DOHH2 (cell line): ENCODE measurements around the gene CNTD1.

Experiments used
- H3F3A ChIP-seq: fragments of 200-600 bp; sonication (generic), shearing (Covaris generic); 2 replicates; pipeline ENCODE4 v1.6.0; 2016; ENCODE audit warnings: antibody characterized with exemption, mild to moderate bottlenecking; ENCODE audit not compliant: control insufficient read depth, insufficient read depth
- H3K27ac ChIP-seq: fragments of 200-600 bp; sonication (generic); 2 replicates; pipeline ENCODE4 v1.5.1; 2014; ENCODE audit warnings: low read depth, mild to moderate bottlenecking, low read length, moderate library complexity
- H3K27me3 ChIP-seq: fragments of 200-600 bp; sonication (generic); 2 replicates; pipeline ENCODE4 v1.6.1; 2014; ENCODE audit warnings: mild to moderate bottlenecking, low read length, mixed read lengths; ENCODE audit not compliant: control insufficient read depth
- H3K36me3 ChIP-seq: fragments of 200-600 bp; sonication (generic); 2 replicates; pipeline ENCODE4 v1.6.1; 2014; ENCODE audit warnings: mild to moderate bottlenecking, low read length, moderate library complexity, mixed read lengths; ENCODE audit not compliant: control insufficient read depth
- H3K4me1 ChIP-seq: fragments of 200-600 bp; sonication (generic); 2 replicates; pipeline ENCODE4 v1.6.1; 2014; ENCODE audit warnings: mild to moderate bottlenecking, low read length, mixed read lengths; ENCODE audit not compliant: control insufficient read depth
- H3K4me2 ChIP-seq: fragments of 200-600 bp; sonication (generic); 2 replicates; pipeline ENCODE4 v1.6.0; 2014; ENCODE audit warnings: mild to moderate bottlenecking, low read length, moderate library complexity
- H3K4me3 ChIP-seq: fragments of 200-600 bp; sonication (generic); 2 replicates; pipeline ENCODE4 v1.5.1; 2014; ENCODE audit warnings: mild to moderate bottlenecking, low read length, mixed read lengths
- H3K79me2 ChIP-seq: fragments of 200-600 bp; sonication (generic); 2 replicates; pipeline ENCODE4 v1.6.1; 2014; ENCODE audit warnings: mild to moderate bottlenecking, low read length, mixed read lengths; ENCODE audit not compliant: control insufficient read depth
- H3K9me2 ChIP-seq: fragments of 200-600 bp; sonication (generic); replicated peaks from 2 replicates; pipeline ENCODE4 v1.6.1; 2014; ENCODE audit warnings: mild to moderate bottlenecking, low read length, mixed read lengths; ENCODE audit not compliant: control insufficient read depth
- H3K9me3 ChIP-seq: fragments of 200-600 bp; sonication (generic); 2 replicates; pipeline ENCODE4 v1.6.1; 2014; ENCODE audit warnings: antibody characterized with exemption, low read length, mixed read lengths; ENCODE audit not compliant: control insufficient read depth, insufficient read depth
- H4K20me1 ChIP-seq: fragments of 200-600 bp; sonication (generic); 2 replicates; pipeline ENCODE4 v1.6.0; 2014; ENCODE audit warnings: low read depth, mild to moderate bottlenecking, antibody characterized with exemption, low read length, moderate library complexity; ENCODE audit not compliant: control insufficient read depth, insufficient read depth
- CTCF ChIP-seq: fragments of 200-600 bp; sonication (generic); IDR thresholded peaks from one replicate; pipeline ENCODE4 v1.5.1; 2014; ENCODE audit warnings: antibody characterized with exemption, mild to moderate bottlenecking, low read depth, low read length; ENCODE audit not compliant: poor library complexity, severe bottlenecking
- EZH2phosphoT487 ChIP-seq: fragments of 200-600 bp; sonication (generic); IDR thresholded peaks from 2 replicates; pipeline ENCODE4 v1.6.1; 2017; ENCODE audit warnings: borderline replicate concordance, mild to moderate bottlenecking, antibody characterized with exemption, low read length, moderate library complexity, mixed read lengths

The CNTD1 gene

GRCh38 chr17:42827472-42827871 lies 28.8 kb downstream of the CNTD1 start:
- H3K36me3 ChIP-seq: peaks cover 7% of the 10 kb centered on the region; the same call in 1 of the 2 replicates
- H3K27ac ChIP-seq: no peak overlapping the region
- H4K20me1 ChIP-seq: no peaks in the 10 kb centered on the region
- no peaks in the 10 kb centered on the region for H3K9me3 ChIP-seq
- peaks cover 4% of the 10 kb centered on the region for H3F3A ChIP-seq
- TF ChIP-seq EZH2phosphoT487 (no peak), CTCF (no peak)
- H3K4me3 ChIP-seq: no peak overlapping the region
- H3K27me3 ChIP-seq: no peaks in the 10 kb centered on the region
- H3K4me2 ChIP-seq: no peak overlapping the region
- H3K4me1 ChIP-seq: peaks cover 24% of the 10 kb centered on the region
- H3K9me2 ChIP-seq: no peaks in the 10 kb centered on the region
- H3K79me2 ChIP-seq: peaks cover 24% of the 10 kb centered on the region

- Histone ChIP-seq H3K4me2 (no peak overlapping the region), H3K4me3 (no peak overlapping the region), H3F3A (no peaks in the 10 kb centered on the region), H3K9me3 (no peaks in the 10 kb centered on the region), H3K79me2 (peaks cover 41% of the 10 kb centered on the region), H3K4me1 (peaks cover 17% of the 10 kb centered on the region), H3K27ac (no peak overlapping the region), H4K20me1 (no peaks in the 10 kb centered on the region), H3K36me3 (peaks cover 26% of the 10 kb centered on the region), H3K9me2 (no peaks in the 10 kb centered on the region), H3K27me3 (no peaks in the 10 kb centered on the region)
- no peak for TF ChIP-seq EZH2phosphoT487
- TF ChIP-seq CTCF: no peak
These were observed 32.3 kb downstream of the CNTD1 start for GRCh38 chr17:42830971-42831370.

- H4K20me1 ChIP-seq: no peaks in the 10 kb centered on the region
- no peaks in the 10 kb centered on the region for H3K27me3 ChIP-seq
- H3K9me2 ChIP-seq: no peaks in the 10 kb centered on the region
- H3K9me3 ChIP-seq: no peaks in the 10 kb centered on the region
- peak overlapping the region; percentile 90 for H3K4me3 ChIP-seq
- H3K27ac ChIP-seq: peak overlapping the region; percentile 55
- H3F3A ChIP-seq: no peaks in the 10 kb centered on the region
- peak overlapping the region; percentile 76 for H3K4me2 ChIP-seq
- H3K4me1 ChIP-seq: peaks cover 17% of the 10 kb centered on the region
- peaks cover 46% of the 10 kb centered on the region for H3K79me2 ChIP-seq
- H3K36me3 ChIP-seq: peaks cover 37% of the 10 kb centered on the region
- TF ChIP-seq CTCF (no peak), EZH2phosphoT487 (no peak)
These were observed 33.7 kb downstream of the CNTD1 start for GRCh38 chr17:42832213-42832933.
